22Rv1 (cell line): Measurements from ENCODE around the gene SERAC1.

Experiments used
- ZFX ChIP-seq: fragments of 450-650 bp; IDR thresholded peaks from 2 replicates; pipeline ENCODE4 v1.6.1; 2017; ENCODE audit warnings: antibody characterized with exemption, borderline replicate concordance
- TF ChIP-seq, protein P1 (sequence below): fragments of 450-650 bp; IDR thresholded peaks from 2 replicates; pipeline ENCODE4 v1.5.1; 2017; ENCODE audit warnings: mild to moderate bottlenecking

DNA sequence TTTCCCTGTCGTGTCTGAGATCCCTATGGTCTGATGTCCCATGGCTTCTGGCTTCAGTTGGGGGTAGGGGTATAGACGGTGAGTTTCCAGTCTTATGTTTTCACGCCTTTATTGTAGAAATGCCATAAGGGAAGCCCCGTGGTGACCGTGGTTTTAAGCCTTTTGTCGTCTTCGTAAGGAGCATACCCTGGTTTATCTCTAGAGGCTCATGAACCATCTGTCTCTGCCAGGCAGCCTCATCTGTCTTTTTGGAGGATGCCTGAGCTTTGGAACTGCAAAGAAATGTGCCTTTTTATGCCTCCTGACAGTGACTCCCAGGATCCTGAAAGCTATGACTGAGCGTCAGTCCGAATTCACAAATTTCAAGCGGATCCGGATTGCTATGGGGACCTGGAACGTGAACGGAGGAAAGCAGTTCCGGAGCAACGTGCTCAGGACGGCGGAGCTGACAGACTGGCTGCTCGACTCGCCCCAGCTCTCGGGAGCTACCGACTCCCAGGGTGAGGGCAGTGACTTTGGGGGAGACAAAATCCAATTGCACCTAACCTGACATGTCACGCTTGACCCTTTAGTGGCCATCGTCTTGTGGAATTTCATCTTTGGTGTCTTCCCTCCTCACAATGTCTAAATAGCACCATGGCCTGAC lies 101.8 kb downstream of the SERAC1 start:
- TF ChIP-seq, protein P1, sequence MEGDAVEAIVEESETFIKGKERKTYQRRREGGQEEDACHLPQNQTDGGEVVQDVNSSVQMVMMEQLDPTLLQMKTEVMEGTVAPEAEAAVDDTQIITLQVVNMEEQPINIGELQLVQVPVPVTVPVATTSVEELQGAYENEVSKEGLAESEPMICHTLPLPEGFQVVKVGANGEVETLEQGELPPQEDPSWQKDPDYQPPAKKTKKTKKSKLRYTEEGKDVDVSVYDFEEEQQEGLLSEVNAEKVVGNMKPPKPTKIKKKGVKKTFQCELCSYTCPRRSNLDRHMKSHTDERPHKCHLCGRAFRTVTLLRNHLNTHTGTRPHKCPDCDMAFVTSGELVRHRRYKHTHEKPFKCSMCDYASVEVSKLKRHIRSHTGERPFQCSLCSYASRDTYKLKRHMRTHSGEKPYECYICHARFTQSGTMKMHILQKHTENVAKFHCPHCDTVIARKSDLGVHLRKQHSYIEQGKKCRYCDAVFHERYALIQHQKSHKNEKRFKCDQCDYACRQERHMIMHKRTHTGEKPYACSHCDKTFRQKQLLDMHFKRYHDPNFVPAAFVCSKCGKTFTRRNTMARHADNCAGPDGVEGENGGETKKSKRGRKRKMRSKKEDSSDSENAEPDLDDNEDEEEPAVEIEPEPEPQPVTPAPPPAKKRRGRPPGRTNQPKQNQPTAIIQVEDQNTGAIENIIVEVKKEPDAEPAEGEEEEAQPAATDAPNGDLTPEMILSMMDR: no peak
- no peak for TF ChIP-seq ZFX
